A549 (cell line): ENCODE results near the gene PDPN.

Experiments used
- CTCF ChIP-seq: fragments of >200 bp; sonication (Bioruptor Twin); formaldehyde crosslinking; IDR thresholded peaks from 3 replicates; pipeline ENCODE4 v1.5.1; 2016
- EP300 ChIP-seq, 2 experiments: fragments of >200 bp; sonication (Bioruptor Twin); formaldehyde crosslinking; IDR thresholded peaks; 2 replicates in 1 of 2; 3 replicates in 1 of 2; pipeline ENCODE4 v1.6.1; 2016 to 2017
- PHF8 ChIP-seq: fragments of 200-600 bp; sonication (generic); IDR thresholded peaks from 2 replicates; pipeline ENCODE4 v1.6.1; 2016; ENCODE audit warnings: low read depth, mild to moderate bottlenecking, antibody characterized with exemption, moderate library complexity, borderline replicate concordance
- ZFP36 ChIP-seq: fragments of 450-650 bp; IDR thresholded peaks from 2 replicates; pipeline ENCODE4 v1.6.1; 2014; ENCODE audit warnings: borderline replicate concordance; ENCODE audit not compliant: partially characterized antibody
- ZNF302 ChIP-seq: fragments of 250-450 bp; sonication (Bioruptor Pico); IDR thresholded peaks from 2 replicates; pipeline ENCODE4 v1.9.0; 2021; ENCODE audit warnings: inconsistent platforms, mild to moderate bottlenecking, moderate library complexity

DNA sequence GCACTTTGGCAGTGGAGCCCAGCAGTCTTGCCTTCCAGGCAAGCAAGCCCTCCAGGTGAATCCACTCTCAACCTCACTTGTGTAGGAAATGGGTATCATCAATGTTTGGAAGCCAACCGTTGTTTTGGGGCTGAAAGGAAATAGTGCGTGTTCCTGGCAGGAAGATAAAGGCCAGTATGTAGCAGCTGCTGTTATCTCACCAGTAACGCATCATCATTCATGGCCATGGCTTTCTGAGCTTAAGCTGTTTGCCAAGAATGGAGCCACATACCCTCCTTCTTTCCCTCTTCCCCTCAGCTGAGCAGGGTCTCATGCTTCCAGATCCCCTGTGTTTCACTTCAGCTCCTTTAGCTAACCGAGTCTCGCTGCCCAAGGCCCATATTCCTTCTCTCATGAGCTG, 2.2 kb upstream of the PDPN start:
- TF ChIP-seq CTCF (no peak), EP300 (IDR thresholded peaks at IDR 0.05) (no peak), PHF8 (no peak), ZFP36 (no peak), ZNF302 (no peak)
